GM12873 (cell line): ENCODE data around the gene MAGI1.

Source experiments
- TF ChIP-seq, protein P1 (sequence below): IDR thresholded peaks from 2 replicates; pipeline ENCODE4 v1.5.1; 2012; ENCODE audit warnings: low read depth, mild to moderate bottlenecking, moderate library complexity, low read length, control low read depth; ENCODE audit not compliant: insufficient read depth; ENCODE audit errors: missing control alignments

Gene MAGI1

DNA sequence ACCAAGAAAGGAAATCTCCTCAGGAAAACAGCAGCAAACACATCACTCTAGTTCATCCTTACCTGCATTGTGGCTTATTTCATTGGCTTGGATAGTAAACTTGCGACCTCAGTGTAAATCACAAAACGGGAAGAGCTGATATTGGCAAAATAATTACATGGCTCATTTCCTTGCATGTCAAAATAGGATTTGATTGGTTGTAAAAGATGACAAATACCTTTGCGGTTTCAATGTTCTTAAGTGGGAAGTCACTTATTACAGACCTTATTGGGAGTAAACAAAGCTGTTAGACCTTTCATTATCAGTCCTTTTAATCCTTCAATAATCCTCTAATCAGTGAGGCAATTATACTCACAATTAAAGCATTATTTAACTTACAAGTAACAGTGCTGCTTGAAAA is 590.6 kb downstream of the MAGI1 start:
- TF ChIP-seq, protein P1, sequence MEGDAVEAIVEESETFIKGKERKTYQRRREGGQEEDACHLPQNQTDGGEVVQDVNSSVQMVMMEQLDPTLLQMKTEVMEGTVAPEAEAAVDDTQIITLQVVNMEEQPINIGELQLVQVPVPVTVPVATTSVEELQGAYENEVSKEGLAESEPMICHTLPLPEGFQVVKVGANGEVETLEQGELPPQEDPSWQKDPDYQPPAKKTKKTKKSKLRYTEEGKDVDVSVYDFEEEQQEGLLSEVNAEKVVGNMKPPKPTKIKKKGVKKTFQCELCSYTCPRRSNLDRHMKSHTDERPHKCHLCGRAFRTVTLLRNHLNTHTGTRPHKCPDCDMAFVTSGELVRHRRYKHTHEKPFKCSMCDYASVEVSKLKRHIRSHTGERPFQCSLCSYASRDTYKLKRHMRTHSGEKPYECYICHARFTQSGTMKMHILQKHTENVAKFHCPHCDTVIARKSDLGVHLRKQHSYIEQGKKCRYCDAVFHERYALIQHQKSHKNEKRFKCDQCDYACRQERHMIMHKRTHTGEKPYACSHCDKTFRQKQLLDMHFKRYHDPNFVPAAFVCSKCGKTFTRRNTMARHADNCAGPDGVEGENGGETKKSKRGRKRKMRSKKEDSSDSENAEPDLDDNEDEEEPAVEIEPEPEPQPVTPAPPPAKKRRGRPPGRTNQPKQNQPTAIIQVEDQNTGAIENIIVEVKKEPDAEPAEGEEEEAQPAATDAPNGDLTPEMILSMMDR, result no peak

DNA sequence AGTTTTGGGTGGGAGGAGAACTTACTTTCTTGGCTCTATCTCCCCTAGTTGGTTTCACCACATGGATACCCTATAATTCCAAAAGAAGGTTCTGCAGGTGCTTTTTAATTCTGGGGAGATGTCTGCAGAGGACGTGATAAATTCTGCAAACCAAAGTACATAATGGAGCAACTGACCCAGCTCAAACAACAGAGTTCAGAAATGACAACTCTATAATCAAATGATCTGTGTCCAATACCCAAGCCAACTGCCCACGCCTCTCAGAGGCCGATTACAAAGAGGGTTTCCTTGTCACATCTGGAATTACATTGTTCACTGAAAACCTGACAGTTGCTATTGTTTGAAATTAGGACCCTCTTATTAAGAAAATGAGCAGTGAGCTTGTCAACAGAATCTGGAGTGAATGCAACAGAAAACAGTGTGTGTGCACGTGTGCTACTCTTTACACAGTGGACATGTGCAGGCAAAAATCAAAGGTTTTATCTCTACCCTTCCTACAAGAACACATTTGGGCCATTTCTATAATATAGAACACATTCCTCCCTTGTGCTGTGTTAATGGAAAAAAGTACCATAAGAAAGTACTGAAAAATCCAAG is 593.0 kb downstream of the MAGI1 start:
- TF ChIP-seq, protein P1, result no peak

DNA sequence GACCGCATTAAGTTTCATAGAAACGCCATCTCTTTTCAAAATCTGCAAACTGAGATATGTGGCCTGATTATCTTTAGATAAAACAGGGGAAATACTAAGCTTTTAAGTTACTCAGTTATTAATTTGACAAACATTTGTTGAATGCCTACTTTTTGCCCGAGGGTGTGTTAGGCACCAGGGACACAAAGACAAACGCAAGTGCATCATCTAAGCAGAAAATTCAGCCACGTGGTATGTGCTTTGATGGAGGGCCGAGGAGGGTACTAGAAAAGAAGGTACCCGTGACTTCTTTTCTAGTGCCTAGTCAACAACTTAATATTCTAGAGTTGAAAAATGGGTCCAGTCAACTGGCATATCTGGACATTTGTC is 594.3 kb downstream of the MAGI1 start:
- TF ChIP-seq, protein P1, result no peak

DNA sequence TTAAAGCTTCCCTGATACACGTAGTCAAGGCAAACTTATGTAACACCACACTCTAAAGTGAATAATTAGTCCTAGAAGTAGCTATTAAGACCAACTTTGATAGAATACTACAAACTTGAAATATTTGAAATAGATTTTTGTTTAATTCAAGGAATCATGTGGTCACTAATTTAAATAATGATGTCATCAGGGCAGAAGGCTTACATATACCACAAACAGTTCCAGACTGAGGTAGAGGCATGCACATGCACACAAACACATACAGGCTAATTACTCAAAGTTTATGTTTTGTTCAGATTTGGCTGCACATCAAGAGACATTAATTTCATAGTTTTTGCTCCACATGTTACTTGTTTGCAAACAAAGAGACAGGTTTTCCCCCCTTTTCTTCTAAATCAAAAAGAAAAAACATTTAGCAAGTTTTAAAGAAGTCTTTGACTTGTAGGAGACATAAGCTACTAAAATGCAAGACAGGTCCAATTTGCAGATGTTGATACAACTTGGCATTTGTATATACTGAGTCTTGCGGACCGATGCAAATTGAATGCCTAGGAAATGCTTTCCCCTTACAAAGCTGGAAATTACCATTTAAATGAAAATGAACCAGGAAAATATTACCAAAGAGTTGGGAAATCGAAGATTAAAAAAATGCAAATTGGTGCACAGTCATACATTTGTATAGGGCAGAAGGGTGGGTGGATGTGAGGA is 594.8 kb downstream of the MAGI1 start:
- TF ChIP-seq, protein P1, result no peak

DNA sequence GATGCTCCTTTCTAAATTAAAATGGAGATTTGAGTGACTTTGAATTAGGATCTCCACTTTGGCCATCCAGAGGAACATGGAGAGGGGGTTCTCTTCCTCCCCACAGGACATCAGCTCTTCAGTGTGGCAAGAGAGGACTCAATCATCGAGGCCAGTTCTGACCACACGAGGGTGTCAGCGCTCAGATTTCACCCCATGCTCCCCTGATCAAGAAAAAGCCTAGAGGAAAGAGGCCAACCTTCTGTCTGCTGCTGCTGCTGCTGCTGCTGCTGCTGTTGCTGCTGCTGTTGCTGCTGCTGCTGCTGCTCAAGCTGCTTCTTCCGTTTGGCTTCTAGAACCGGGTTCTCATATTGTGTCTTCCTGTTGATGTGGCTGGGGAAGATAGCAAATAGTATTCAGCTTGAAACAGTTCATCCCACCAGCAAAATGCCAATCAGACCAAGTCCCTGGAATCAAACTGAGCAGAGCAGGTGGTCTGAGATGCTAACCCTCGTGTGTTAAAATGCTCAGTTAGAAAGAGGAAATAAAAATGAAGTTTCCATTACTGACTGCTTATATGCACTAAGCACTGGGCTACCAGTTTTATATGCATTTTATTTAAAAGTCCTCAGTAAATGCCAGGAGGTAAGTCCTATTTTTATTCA is 599.0 kb downstream of the MAGI1 start:
- TF ChIP-seq, protein P1, result peak; percentile 32

DNA sequence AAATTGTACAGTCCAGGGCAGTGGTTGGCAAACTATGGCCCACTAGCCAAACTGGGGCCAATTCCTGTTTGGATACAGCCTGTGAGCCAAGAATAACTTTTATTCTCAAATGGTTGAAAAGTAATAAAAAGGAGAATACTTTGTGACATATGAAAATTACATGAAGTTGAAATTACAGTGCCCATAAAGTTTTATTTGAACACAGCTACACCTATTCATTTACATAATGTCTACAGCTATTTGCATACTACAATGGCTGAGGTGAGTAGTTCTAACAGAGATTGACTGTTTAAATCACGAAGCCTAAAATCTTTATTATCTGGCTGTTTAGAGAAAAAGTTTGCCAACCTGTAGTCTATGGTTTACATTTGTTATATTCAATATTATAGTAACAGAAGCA is 600.1 kb downstream of the MAGI1 start:
- TF ChIP-seq, protein P1, result no peak

DNA sequence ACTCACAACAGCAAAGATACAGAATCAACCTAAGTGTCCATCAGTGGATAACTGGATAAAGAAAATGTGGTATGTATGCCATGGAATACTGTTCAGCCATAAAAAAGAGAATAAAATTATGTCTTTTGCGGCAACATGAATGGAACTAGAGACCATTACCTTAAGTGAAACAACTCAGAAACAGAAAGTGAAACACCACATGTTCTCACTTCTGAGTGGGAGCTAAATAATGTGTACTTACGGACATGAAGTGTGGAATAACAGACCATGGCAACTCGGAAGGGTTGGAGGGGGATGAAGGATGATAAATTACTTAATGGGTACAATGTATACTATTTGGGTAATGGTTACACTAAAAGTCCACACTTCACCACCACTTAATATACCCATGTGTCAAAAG is 600.6 kb downstream of the MAGI1 start:
- TF ChIP-seq, protein P1, result no peak
